Measurements from ENCODE around the gene BLTP3B. TPM values are rescaled to one million over a fixed set of nuclear protein-coding genes. Genes with fewer than 3 reads are reported as not detected.

The BLTP3B gene
- total RNA-seq, 2 donors from 2014 or later: 20.2 to 23.8 TPM

GRCh38 chr12:100159391-100160104 is 16.9 kb upstream of the BLTP3B start:
- TF ChIP-seq, protein P1, sequence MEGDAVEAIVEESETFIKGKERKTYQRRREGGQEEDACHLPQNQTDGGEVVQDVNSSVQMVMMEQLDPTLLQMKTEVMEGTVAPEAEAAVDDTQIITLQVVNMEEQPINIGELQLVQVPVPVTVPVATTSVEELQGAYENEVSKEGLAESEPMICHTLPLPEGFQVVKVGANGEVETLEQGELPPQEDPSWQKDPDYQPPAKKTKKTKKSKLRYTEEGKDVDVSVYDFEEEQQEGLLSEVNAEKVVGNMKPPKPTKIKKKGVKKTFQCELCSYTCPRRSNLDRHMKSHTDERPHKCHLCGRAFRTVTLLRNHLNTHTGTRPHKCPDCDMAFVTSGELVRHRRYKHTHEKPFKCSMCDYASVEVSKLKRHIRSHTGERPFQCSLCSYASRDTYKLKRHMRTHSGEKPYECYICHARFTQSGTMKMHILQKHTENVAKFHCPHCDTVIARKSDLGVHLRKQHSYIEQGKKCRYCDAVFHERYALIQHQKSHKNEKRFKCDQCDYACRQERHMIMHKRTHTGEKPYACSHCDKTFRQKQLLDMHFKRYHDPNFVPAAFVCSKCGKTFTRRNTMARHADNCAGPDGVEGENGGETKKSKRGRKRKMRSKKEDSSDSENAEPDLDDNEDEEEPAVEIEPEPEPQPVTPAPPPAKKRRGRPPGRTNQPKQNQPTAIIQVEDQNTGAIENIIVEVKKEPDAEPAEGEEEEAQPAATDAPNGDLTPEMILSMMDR (IDR thresholded peaks at IDR 0.05): no peak
- H3K27ac ChIP-seq: no peak overlapping the region
- H3K9ac ChIP-seq (ENCODE audit: low read depth in 2 of 2, low read length in 2 of 2): no peak overlapping the region
- H3K27me3 ChIP-seq: no peaks in the 10 kb centered on the region
- no peaks in the 10 kb centered on the region for H3K4me1 ChIP-seq
- H3K9me3 ChIP-seq: no peaks in the 10 kb centered on the region
- no peaks in the 10 kb centered on the region for H3K36me3 ChIP-seq
- intact Hi-C loops (cut with DNase I): loop anchor here (5.0 kb wide), 1 partner anchor 38 kb away; no protein-coding TSS in a partner anchor
- H3K4me3 ChIP-seq: no peak overlapping the region
- DNase-seq: no peak

- no peaks in the 10 kb centered on the region for H3K4me1 ChIP-seq
- intact Hi-C loops (cut with DNase I): no loop called here
- H3K27me3 ChIP-seq: no peaks in the 10 kb centered on the region
- H3K4me3 ChIP-seq: no peak overlapping the region
- no peaks in the 10 kb centered on the region for H3K9me3 ChIP-seq
- no peak for DNase-seq
- H3K36me3 ChIP-seq: no peaks in the 10 kb centered on the region
- no peak overlapping the region for H3K9ac ChIP-seq (ENCODE audit: low read depth in 2 of 2, low read length in 2 of 2)
- TF ChIP-seq, protein P1 (IDR thresholded peaks at IDR 0.05): no peak
- H3K27ac ChIP-seq: no peak overlapping the region
Measured at GRCh38 chr12:100158535-100158934, 15.9 kb upstream of the BLTP3B start.

DNA sequence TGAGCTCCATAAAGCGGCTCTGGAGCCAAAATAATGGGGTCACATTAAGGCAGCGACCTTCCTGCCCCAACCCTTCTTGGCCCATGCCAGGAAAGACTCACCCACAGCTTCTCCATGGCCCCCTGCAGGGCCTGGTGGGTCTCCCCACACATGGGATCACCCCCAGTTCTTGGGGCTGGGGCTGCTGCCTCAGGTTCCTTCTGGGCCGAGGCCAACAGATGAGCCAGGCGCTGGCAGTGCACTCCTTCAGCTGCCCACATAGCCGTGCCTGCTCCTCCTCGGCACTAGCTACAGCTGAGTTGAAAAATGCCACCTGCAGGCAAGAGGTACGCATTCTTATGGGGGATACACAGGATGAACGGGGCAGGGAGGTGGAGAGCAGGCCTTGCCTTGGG is 14.8 kb upstream of the BLTP3B start:
- Histone ChIP-seq H3K9ac (ENCODE audit: low read depth in 2 of 2, low read length in 2 of 2) (no peak overlapping the region), H3K27me3 (no peaks in the 10 kb centered on the region), H3K27ac (no peak overlapping the region), H3K4me3 (no peak overlapping the region), H3K9me3 (no peaks in the 10 kb centered on the region), H3K36me3 (no peaks in the 10 kb centered on the region), H3K4me1 (no peaks in the 10 kb centered on the region)
- TF ChIP-seq, protein P1 (IDR thresholded peaks at IDR 0.05): no peak
- intact Hi-C loops (cut with DNase I): no loop called here
- no peak for DNase-seq

GRCh38 chr12:100156731-100157426 is 14.2 kb upstream of the BLTP3B start:
- no peak for DNase-seq
- H3K36me3 ChIP-seq: no peaks in the 10 kb centered on the region
- H3K4me1 ChIP-seq: no peaks in the 10 kb centered on the region
- H3K9ac ChIP-seq (ENCODE audit: low read depth in 2 of 2, low read length in 2 of 2): no peak overlapping the region
- H3K27me3 ChIP-seq: no peaks in the 10 kb centered on the region
- intact Hi-C loops (cut with DNase I): no loop called here
- TF ChIP-seq, protein P1 (IDR thresholded peaks at IDR 0.05): no peak
- no peak overlapping the region for H3K4me3 ChIP-seq
- no peaks in the 10 kb centered on the region for H3K9me3 ChIP-seq
- no peak overlapping the region for H3K27ac ChIP-seq

DNA sequence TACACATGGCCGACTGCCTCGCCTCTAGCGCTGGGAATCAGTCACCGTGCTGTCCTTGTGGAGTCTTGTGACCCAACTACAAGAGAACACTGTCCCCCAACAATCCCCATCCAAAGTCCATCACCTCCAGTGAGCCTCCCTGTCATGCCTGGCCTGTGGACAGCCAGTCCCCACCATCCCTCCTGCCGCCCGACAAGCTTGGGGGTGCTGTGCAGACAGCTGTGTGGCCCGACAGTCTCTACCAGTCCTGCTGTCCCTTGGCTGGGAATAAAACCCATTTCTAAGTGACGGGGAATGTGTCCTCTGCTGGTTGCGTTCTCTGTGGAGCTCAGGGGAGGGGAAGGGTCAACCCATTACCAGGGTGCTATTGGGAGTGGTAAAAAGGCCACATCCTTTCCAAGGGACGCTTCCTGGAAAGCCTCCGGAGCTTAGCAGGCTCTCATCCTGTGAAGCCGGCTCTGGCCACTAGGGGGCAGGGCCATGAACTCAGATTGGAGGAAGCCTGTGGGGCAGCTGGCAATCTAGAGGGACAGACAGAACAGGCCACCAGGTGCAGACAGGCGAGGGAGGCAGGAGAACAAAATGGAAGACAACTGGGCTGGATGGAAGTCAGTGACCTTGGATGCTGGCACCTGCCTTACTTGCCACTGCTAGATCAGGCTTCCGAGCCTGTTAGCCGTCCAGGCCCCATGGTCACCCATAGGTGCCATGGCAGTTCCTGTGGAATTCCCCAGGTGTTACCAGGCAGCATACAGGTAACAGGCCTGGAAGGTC is 12.0 kb upstream of the BLTP3B start:
- peak; percentile 86 for DNase-seq
- Histone ChIP-seq H3K27ac (no peak overlapping the region), H3K4me1 (no peaks in the 10 kb centered on the region), H3K4me3 (no peak overlapping the region), H3K9me3 (no peaks in the 10 kb centered on the region), H3K36me3 (no peaks in the 10 kb centered on the region), H3K27me3 (no peaks in the 10 kb centered on the region), H3K9ac (ENCODE audit: low read depth in 2 of 2, low read length in 2 of 2) (no peak overlapping the region)
- intact Hi-C loops (cut with DNase I): no loop called here
- TF ChIP-seq, protein P1 (IDR thresholded peaks at IDR 0.05): peak; percentile 83

Measured in colonic mucosa (tissue), 4 donors.